ENCODE data around the gene KDM4B.

DNA sequence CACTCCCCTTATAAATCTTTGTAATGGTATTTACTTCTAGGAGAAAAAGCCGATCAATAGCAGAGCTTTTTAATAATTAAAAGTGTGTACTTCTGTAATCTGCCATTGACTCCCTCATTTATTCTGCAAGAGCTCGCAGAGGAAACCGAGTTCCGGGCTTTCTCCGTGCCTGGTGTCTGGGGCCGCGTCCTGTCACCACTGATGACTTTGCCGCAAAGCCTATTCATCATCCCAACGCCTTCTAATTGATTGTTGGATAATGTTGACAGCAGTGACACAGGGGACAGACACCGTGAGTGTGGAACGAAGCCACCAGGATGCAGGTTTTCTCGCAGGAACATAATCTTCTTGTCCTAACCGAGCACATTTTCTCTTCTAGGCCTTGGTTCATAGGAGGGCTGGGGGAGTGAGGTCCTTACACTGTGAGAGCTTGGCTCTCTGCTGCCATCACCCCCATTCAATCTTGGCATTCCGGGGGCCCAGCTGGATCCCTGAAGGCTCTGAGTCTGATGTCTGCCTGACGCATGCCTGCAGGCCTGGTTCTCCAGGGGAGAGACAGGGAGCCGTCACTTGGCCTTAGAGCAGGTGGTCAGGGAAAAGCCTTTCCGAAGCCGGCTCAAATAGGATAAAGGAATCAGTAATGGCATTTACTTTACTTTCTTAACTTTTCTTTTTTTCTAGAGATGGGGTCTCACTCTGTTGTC, 110.3 kb downstream of the KDM4B start:
- TF ChIP-seq PCBP2 (IDR thresholded peaks at IDR 0.05; ENCODE audit: low read depth, low read length, poor library complexity, severe bottlenecking) (no peak), TCF7L2 (IDR thresholded peaks at IDR 0.05; ENCODE audit: low read depth, low read length) (no peak), PTRF (tag; IDR thresholded peaks at IDR 0.05) (no peak), ZNF174 (CRISPR knock-in tag; IDR thresholded peaks at IDR 0.05) (no peak), ZNF175 (CRISPR knock-in tag; IDR thresholded peaks at IDR 0.05; ENCODE audit: low read depth) (no peak), JUN (IDR thresholded peaks at IDR 0.05; ENCODE audit: borderline replicate concordance, low read depth, low read length) (no peak), JUN (CRISPR knock-in tag; IDR thresholded peaks at IDR 0.05; ENCODE audit: borderline replicate concordance) (no peak), XRCC4 (IDR thresholded peaks at IDR 0.05; ENCODE audit: extremely low read depth, insufficient read depth, insufficient read length) (no peak), TEAD2 (tag; IDR thresholded peaks at IDR 0.05) (no peak), RBM15 (IDR thresholded peaks at IDR 0.05; ENCODE audit: insufficient read depth, low read length) (no peak), POLR2A (conservative IDR thresholded peaks at IDR 0.05) (no peak), KDM1A (IDR thresholded peaks at IDR 0.05) (no peak)
- TF ChIP-seq, protein P1, sequence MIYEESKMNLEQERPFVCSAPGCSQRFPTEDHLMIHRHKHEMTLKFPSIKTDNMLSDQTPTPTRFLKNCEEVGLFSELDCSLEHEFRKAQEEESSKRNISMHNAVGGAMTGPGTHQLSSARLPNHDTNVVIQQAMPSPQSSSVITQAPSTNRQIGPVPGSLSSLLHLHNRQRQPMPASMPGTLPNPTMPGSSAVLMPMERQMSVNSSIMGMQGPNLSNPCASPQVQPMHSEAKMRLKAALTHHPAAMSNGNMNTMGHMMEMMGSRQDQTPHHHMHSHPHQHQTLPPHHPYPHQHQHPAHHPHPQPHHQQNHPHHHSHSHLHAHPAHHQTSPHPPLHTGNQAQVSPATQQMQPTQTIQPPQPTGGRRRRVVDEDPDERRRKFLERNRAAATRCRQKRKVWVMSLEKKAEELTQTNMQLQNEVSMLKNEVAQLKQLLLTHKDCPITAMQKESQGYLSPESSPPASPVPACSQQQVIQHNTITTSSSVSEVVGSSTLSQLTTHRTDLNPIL (CRISPR knock-in tag; IDR thresholded peaks at IDR 0.05): no peak
- TF ChIP-seq, protein P2, sequence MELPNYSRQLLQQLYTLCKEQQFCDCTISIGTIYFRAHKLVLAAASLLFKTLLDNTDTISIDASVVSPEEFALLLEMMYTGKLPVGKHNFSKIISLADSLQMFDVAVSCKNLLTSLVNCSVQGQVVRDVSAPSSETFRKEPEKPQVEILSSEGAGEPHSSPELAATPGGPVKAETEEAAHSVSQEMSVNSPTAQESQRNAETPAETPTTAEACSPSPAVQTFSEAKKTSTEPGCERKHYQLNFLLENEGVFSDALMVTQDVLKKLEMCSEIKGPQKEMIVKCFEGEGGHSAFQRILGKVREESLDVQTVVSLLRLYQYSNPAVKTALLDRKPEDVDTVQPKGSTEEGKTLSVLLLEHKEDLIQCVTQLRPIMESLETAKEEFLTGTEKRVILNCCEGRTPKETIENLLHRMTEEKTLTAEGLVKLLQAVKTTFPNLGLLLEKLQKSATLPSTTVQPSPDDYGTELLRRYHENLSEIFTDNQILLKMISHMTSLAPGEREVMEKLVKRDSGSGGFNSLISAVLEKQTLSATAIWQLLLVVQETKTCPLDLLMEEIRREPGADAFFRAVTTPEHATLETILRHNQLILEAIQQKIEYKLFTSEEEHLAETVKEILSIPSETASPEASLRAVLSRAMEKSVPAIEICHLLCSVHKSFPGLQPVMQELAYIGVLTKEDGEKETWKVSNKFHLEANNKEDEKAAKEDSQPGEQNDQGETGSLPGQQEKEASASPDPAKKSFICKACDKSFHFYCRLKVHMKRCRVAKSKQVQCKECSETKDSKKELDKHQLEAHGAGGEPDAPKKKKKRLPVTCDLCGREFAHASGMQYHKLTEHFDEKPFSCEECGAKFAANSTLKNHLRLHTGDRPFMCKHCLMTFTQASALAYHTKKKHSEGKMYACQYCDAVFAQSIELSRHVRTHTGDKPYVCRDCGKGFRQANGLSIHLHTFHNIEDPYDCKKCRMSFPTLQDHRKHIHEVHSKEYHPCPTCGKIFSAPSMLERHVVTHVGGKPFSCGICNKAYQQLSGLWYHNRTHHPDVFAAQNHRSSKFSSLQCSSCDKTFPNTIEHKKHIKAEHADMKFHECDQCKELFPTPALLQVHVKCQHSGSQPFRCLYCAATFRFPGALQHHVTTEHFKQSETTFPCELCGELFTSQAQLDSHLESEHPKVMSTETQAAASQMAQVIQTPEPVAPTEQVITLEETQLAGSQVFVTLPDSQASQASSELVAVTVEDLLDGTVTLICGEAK (IDR thresholded peaks at IDR 0.05): no peak
- TF ChIP-seq, protein P2 (CRISPR knock-in tag; IDR thresholded peaks at IDR 0.05): no peak
